Muscle layer of duodenum (tissue), 2 donors: Measurements from ENCODE around the gene CDH23.

ENCODE experiments used
- H3K27ac ChIP-seq: one replicate; pipeline ENCODE4 v1.7.0; 2013; ENCODE audit warnings: mild to moderate bottlenecking, low read length
- H3K27me3 ChIP-seq: one replicate; pipeline ENCODE4 v1.7.0; 2013; ENCODE audit warnings: low read depth, mild to moderate bottlenecking, control low read depth, low read length
- H3K36me3 ChIP-seq, 2 donors: one replicate each; pipeline ENCODE4 v1.7.0; 2013; ENCODE audit warnings: low read length in 2 of 2, control low read depth in 1 of 2, mild to moderate bottlenecking in 1 of 2; ENCODE audit not compliant: insufficient read depth in 2 of 2, control insufficient read depth in 1 of 2
- H3K4me1 ChIP-seq, 2 donors: one replicate each; pipeline ENCODE4 v1.7.0; 2013; ENCODE audit warnings: low read length in 2 of 2, mild to moderate bottlenecking in 2 of 2, control low read depth in 1 of 2, moderate library complexity in 1 of 2; ENCODE audit not compliant: insufficient read depth in 2 of 2, control insufficient read depth in 1 of 2
- H3K4me3 ChIP-seq, 2 donors: one replicate each; pipeline ENCODE4 v1.7.0; 2013; ENCODE audit warnings: low read length in 2 of 2, low read depth in 1 of 2, mild to moderate bottlenecking in 1 of 2
- H3K9me3 ChIP-seq, 2 donors: one replicate each; pipeline ENCODE4 v1.7.0; 2013; ENCODE audit warnings: low read length in 2 of 2, control low read depth in 1 of 2, mild to moderate bottlenecking in 1 of 2; ENCODE audit not compliant: control insufficient read depth in 1 of 2
- donor health status: healthy.

CDH23 gene

DNA sequence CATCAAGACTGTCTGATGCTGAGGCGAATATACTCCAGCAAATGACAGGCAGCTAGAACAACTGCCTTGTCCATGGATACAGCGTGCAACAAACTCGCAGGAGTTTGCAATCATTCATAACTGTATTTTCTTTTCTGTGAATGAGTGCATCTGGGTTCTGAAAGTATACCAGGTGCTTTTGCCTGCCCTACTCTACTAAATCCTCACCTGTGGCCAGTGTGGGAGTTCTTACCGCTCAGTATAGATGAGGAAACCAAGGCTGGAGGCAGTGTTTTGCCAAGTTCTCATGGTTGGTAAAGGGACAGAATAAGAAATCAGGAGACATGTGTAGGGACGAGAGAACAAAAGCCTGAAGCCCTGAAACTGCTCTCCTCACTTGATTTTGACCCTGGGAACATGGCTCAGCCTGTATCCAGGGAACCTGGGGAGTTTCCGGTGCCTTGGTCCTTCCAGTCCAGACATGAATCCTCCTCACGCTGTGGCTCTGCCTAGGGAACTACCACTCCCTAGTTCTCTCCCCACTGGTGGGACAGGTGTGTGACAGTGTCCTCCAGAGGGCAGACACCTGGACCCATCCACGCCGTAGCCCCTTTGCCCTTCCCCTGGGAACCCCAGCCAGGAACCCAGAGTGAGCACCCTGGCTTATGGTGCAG lies 142.0 kb downstream of the CDH23 start:
- no peak overlapping the region for H3K27ac ChIP-seq
- no peaks in the 10 kb centered on the region for H3K4me1 ChIP-seq
- H3K9me3 ChIP-seq = no peaks in the 10 kb centered on the region
- H3K4me3 ChIP-seq = no peak overlapping the region
- no peaks in the 10 kb centered on the region for H3K27me3 ChIP-seq
- H3K36me3 ChIP-seq = no peaks in the 10 kb centered on the region

GRCh38 chr10:71539442-71540118 lies 142.9 kb downstream of the CDH23 start:
- Histone ChIP-seq H3K27me3 (no peaks in the 10 kb centered on the region), H3K4me3 (no peak overlapping the region), H3K36me3 (no peaks in the 10 kb centered on the region), H3K27ac (no peak overlapping the region), H3K4me1 (no peaks in the 10 kb centered on the region), H3K9me3 (no peaks in the 10 kb centered on the region)

GRCh38 chr10:71542478-71542877 lies 145.8 kb downstream of the CDH23 start:
- Histone ChIP-seq H3K4me3 (no peak overlapping the region), H3K27ac (no peak overlapping the region), H3K4me1 (no peaks in the 10 kb centered on the region)

GRCh38 chr10:71543608-71544170 lies 147.0 kb downstream of the CDH23 start:
- Histone ChIP-seq H3K9me3 (no peaks in the 10 kb centered on the region), H3K36me3 (no peaks in the 10 kb centered on the region), H3K27me3 (no peaks in the 10 kb centered on the region), H3K4me1 (no peaks in the 10 kb centered on the region), H3K4me3 (no peak overlapping the region), H3K27ac (no peak overlapping the region)

More at GRCh38 chr10:71542478-71542877, 145.8 kb downstream of the CDH23 start:
- Histone ChIP-seq H3K27me3 (no peaks in the 10 kb centered on the region), H3K9me3 (no peaks in the 10 kb centered on the region), H3K36me3 (no peaks in the 10 kb centered on the region)

DNA sequence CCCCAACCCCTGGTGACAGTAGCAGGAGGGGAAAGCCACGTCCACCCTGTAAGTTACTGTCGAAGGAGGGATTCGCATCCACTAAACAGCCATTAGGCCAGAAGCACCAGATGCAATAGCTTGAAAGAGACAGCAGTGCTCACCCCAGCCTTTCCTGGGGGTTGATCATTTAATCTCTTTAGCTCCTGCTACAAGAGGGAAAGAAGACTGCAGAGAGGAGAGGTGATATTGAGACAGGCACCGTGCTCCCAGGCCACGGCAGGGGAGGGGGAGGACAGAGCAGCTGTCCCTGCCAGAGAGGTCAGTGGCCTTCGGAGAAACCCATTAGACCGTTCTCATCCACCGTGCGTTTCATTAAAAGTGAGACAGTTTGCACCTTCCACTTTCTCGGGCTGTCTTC lies 148.3 kb downstream of the CDH23 start:
- Histone ChIP-seq H3K27me3 (no peaks in the 10 kb centered on the region), H3K4me3 (no peak overlapping the region), H3K27ac (no peak overlapping the region), H3K9me3 (no peaks in the 10 kb centered on the region), H3K4me1 (no peaks in the 10 kb centered on the region), H3K36me3 (no peaks in the 10 kb centered on the region)

DNA sequence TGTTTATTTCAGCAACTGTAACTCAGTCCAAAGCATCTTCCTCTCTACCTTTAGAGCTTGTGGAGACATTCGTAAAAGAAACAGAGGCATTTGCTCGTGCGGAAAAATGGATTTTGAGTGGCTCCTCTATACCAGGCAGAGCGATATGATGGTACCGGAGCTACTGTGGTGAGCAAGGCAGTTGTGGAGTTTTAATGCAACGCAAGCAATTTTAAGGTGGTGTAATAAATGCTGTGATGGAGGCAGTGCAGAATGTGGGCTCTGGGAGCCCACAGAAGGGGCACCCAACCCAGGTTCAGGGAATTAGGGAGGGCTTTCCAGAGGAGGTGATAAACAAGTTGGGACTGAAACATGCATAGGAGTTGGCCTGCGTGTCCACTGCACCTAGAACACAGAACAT lies 149.5 kb downstream of the CDH23 start:
- Histone ChIP-seq H3K27ac (no peak overlapping the region), H3K36me3 (no peaks in the 10 kb centered on the region), H3K4me1 (no peaks in the 10 kb centered on the region), H3K27me3 (no peaks in the 10 kb centered on the region), H3K9me3 (no peaks in the 10 kb centered on the region), H3K4me3 (no peak overlapping the region)

DNA sequence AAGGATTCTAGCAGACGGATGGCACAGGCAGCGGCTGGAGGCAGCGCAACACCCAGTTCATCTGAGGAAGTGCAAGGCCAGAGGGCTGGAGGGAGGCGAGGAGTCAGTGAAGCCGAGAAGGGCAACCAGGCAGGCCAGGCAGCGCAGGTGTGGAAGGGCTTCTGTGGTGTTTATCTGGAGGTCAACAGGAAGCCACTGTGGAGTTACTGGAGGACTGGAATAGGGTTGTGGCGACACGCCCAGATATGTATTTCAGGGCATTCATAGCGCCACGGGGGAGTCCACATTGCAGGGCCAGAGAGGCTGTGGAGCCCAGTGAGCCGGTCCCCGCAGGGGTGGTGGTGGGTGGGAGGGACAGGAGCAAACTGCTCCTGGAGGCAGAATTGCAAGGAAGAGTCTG lies 150.6 kb downstream of the CDH23 start:
- Histone ChIP-seq H3K9me3 (no peaks in the 10 kb centered on the region), H3K4me3 (no peak overlapping the region), H3K27ac (no peak overlapping the region)

DNA sequence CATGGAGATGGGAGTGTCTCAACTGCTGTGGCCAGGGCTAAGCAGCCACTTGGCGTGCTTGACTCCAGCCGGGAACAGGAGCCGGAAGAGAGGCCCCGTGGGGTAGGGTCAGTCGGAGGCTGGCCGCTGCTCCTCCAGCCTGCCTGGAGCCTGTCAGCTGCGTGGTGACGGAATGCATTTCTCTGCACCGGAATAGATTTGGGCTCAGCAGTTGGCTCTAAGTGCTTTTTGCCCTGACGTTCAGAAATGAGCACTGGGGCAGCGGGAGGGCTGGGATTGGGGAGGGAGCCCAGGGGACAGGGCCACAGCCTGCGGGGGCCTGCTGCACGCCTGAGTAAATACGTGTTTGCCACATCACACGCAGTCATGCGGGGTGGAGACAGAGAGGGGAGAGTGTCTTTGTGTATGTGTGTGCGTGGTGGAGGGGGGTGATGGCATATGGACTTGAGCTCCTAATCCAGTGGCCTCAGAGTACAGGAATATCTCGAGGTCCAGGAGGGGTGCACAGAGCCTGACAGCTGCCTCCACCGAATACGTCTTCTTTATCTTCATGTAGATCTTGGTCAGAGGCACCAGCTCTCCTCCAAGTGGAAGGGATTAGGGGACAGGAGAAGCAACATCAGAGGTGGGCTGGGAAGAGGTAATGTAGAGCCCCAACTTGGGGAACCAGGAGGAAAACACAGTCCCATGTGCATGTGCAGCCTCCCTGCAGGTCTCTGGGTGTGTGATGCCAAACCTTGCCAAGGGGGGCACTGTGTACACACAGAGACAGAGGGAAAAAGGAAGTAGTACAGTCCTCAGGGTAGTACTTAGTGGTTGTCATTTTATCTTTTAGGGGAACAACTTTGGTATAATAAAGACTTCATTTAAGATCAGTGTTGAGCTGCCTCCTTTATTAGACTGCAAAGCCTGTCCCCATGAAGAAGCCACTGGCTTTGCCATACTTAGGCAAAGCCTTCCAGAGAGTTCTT lies 151.4 kb downstream of the CDH23 start:
- H3K4me3 ChIP-seq = no peak overlapping the region
- no peaks in the 10 kb centered on the region for H3K36me3 ChIP-seq
- no peaks in the 10 kb centered on the region for H3K27me3 ChIP-seq
- no peaks in the 10 kb centered on the region for H3K9me3 ChIP-seq
- H3K27ac ChIP-seq = no peak overlapping the region
- H3K4me1 ChIP-seq = no peaks in the 10 kb centered on the region

More for the DNA sequence above, 150.6 kb downstream of the CDH23 start:
- no peaks in the 10 kb centered on the region for H3K36me3 ChIP-seq
- H3K27me3 ChIP-seq = no peaks in the 10 kb centered on the region
- no peaks in the 10 kb centered on the region for H3K4me1 ChIP-seq

GRCh38 chr10:71549766-71550533 lies 153.2 kb downstream of the CDH23 start:
- Histone ChIP-seq H3K9me3 (no peaks in the 10 kb centered on the region), H3K4me3 (no peak overlapping the region), H3K27ac (no peak overlapping the region)

GRCh38 chr10:71550628-71551027 lies 153.9 kb downstream of the CDH23 start:
- Histone ChIP-seq H3K4me3 (no peak overlapping the region), H3K4me1 (no peaks in the 10 kb centered on the region)

More at GRCh38 chr10:71549766-71550533, 153.2 kb downstream of the CDH23 start:
- Histone ChIP-seq H3K36me3 (no peaks in the 10 kb centered on the region), H3K4me1 (no peaks in the 10 kb centered on the region), H3K27me3 (no peaks in the 10 kb centered on the region)

More at GRCh38 chr10:71550628-71551027, 153.9 kb downstream of the CDH23 start:
- Histone ChIP-seq H3K27me3 (no peaks in the 10 kb centered on the region), H3K36me3 (no peaks in the 10 kb centered on the region), H3K27ac (no peak overlapping the region), H3K9me3 (no peaks in the 10 kb centered on the region)
